Measurements from ENCODE around the gene ADM2.

DNA sequence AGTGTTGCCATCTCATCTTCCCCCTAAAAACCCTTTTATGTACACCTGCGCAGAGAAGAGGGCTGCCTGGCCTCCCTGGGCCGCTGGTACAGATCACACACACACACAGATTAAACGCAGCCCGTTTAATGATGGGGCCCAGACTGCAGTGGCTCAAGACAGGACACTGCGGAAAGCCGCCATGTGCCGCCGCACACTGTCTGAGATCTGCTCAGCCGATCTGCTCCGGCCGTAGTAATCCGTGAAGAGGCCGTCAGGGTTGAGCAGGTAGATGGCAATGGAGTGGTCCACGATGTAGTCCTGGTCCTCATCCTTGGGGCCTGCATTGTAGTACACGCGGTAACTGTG, 42.1 kb downstream of the ADM2 start:
- TF ChIP-seq, protein P1, sequence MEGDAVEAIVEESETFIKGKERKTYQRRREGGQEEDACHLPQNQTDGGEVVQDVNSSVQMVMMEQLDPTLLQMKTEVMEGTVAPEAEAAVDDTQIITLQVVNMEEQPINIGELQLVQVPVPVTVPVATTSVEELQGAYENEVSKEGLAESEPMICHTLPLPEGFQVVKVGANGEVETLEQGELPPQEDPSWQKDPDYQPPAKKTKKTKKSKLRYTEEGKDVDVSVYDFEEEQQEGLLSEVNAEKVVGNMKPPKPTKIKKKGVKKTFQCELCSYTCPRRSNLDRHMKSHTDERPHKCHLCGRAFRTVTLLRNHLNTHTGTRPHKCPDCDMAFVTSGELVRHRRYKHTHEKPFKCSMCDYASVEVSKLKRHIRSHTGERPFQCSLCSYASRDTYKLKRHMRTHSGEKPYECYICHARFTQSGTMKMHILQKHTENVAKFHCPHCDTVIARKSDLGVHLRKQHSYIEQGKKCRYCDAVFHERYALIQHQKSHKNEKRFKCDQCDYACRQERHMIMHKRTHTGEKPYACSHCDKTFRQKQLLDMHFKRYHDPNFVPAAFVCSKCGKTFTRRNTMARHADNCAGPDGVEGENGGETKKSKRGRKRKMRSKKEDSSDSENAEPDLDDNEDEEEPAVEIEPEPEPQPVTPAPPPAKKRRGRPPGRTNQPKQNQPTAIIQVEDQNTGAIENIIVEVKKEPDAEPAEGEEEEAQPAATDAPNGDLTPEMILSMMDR (IDR thresholded peaks at IDR 0.05), result no peak
- TF ChIP-seq POLR2A (IDR thresholded peaks at IDR 0.05), result no peak
- no peak for TF ChIP-seq POLR2AphosphoS5 (IDR thresholded peaks at IDR 0.05)
- TF ChIP-seq EP300 (IDR thresholded peaks at IDR 0.05), result no peak

Measured in upper lobe of left lung (tissue), 4 donors.